ENCODE results near the gene SOHLH1.

- TF ChIP-seq CTCF (conservative IDR thresholded peaks at IDR 0.05 in 1 of 2, IDR thresholded peaks at IDR 0.05 in 1 of 2; ENCODE audit: low read depth in 1 of 2, low read length in 2 of 2) (no peak), EZH2 (IDR thresholded peaks at IDR 0.05; ENCODE audit: low read length, missing control alignments) (no peak)
Measured at GRCh38 chr9:135644631-135645218, 54.6 kb downstream of the SOHLH1 start.

Measured in fibroblast of lung (primary cell).